Smooth muscle cell (in vitro differentiated cells): ENCODE results near the gene CDK5RAP3. TPM values are rescaled to one million over a fixed set of nuclear protein-coding genes. Genes with fewer than 3 reads are reported as not detected.
A peak's percentile ranks its signal among the peaks of the same experiment; 100 is the strongest.

Experiments
- DNase-seq: peaks from one replicate; lab custom pipeline; 2025; ENCODE audit not compliant: unreplicated experiment; lab: John Stamatoyannopoulos, UW
- H2AFZ ChIP-seq: fragments of 200-600 bp; sonication (generic); 2 replicates; pipeline ENCODE4 v1.6.0; 2016; ENCODE audit warnings: antibody characterized with exemption, low read depth, mild to moderate bottlenecking
- H3F3A ChIP-seq: fragments of 200-600 bp; sonication (generic); 2 replicates; pipeline ENCODE4 v1.6.0; 2017; ENCODE audit warnings: antibody characterized with exemption, low read depth
- H3K27ac ChIP-seq: fragments of 200-600 bp; sonication (generic); 2 replicates; pipeline ENCODE4 v1.5.1; 2016; ENCODE audit warnings: low read depth, mild to moderate bottlenecking
- H3K27me3 ChIP-seq: fragments of 200-600 bp; sonication (generic); 2 replicates; pipeline ENCODE4 v1.6.1; 2016; ENCODE audit warnings: low read depth, mild to moderate bottlenecking
- H3K36me3 ChIP-seq: fragments of 200-600 bp; sonication (generic); 2 replicates; pipeline ENCODE4 v1.5.1; 2016; ENCODE audit warnings: low read depth
- H3K4me1 ChIP-seq: fragments of 200-600 bp; sonication (generic); 2 replicates; pipeline ENCODE4 v1.5.1; 2016; ENCODE audit warnings: low read depth
- H3K4me2 ChIP-seq: fragments of 200-600 bp; sonication (generic); 2 replicates; pipeline ENCODE4 v1.6.0; 2016; ENCODE audit warnings: mild to moderate bottlenecking
- H3K4me3 ChIP-seq: fragments of 200-600 bp; sonication (generic); 2 replicates; pipeline ENCODE4 v1.5.1; 2016; ENCODE audit warnings: mild to moderate bottlenecking
- H3K79me2 ChIP-seq: fragments of 200-600 bp; sonication (generic); 2 replicates; pipeline ENCODE4 v1.6.0; 2016; ENCODE audit warnings: low read depth, mild to moderate bottlenecking
- H3K9ac ChIP-seq: fragments of 200-600 bp; sonication (generic); 2 replicates; pipeline ENCODE4 v1.6.0; 2016; ENCODE audit warnings: low read depth
- H3K9me3 ChIP-seq: fragments of 200-600 bp; sonication (generic); replicated peaks from 2 replicates; pipeline ENCODE4 v1.5.1; 2016; ENCODE audit warnings: low read depth
- H4K20me1 ChIP-seq: fragments of 200-600 bp; sonication (generic); 2 replicates; pipeline ENCODE4 v1.6.0; 2016; ENCODE audit warnings: low read depth
- CTCF ChIP-seq: fragments of 200-600 bp; sonication (generic); IDR thresholded peaks from 2 replicates; pipeline ENCODE4 v1.5.1; 2017; ENCODE audit warnings: borderline replicate concordance, mild to moderate bottlenecking, antibody characterized with exemption; ENCODE audit not compliant: insufficient read depth, poor library complexity, severe bottlenecking
- WGBS: methylation state at CpG from one replicate; pipeline ENCODE4 v1.1.7; 2016; ENCODE audit warnings: low lambda C conversion rate; 5-methylcytosine and 5-hydroxymethylcytosine counted together
- polyA plus RNA-seq: library from polyadenylated mRNA; unstranded; fragments of >200 nt; fragmentation: Nextera tagmentation; extraction: Ambion mirVana; gene quantifications from 2 replicates; pipeline ENCODE4 v1.2.1, GENCODE V29; 2016
- total RNA-seq: library from RNA; depleted of rRNA; stranded (reverse); fragments of >200 nt; gene quantifications from 2 replicates; pipeline ENCODE4 v1.2.3, GENCODE V29; 2014

Gene CDK5RAP3
- total and polyA plus RNA-seq, 2 experiments from 2014 or later = 79.6 to 119 TPM

- H4K20me1 ChIP-seq = no peaks in the 10 kb centered on the region
- peak overlapping the region; percentile 55 for H3K4me3 ChIP-seq
- 50% methylated on average over 8 of the region's 8 CpGs for WGBS
- peaks cover 4% of the 10 kb centered on the region for H3F3A ChIP-seq
- TF ChIP-seq CTCF = no peak
- peaks cover 29% of the 10 kb centered on the region for H3K4me1 ChIP-seq
- H3K27ac ChIP-seq = peak overlapping the region; percentile 57
- no peaks in the 10 kb centered on the region for H3K36me3 ChIP-seq
- no peaks in the 10 kb centered on the region for H3K27me3 ChIP-seq
- no peak overlapping the region for H3K9ac ChIP-seq
- no peak for DNase-seq
- no peak overlapping the region for H2AFZ ChIP-seq
- peak overlapping the region; percentile 96 for H3K4me2 ChIP-seq
- H3K9me3 ChIP-seq = no peaks in the 10 kb centered on the region
- no peaks in the 10 kb centered on the region for H3K79me2 ChIP-seq
Observed at GRCh38 chr17:48025904-48026501, 55.1 kb downstream of the CDK5RAP3 start.

GRCh38 chr17:48026502-48027321 lies 55.8 kb downstream of the CDK5RAP3 start:
- no peaks in the 10 kb centered on the region for H3K79me2 ChIP-seq
- H3K36me3 ChIP-seq = no peaks in the 10 kb centered on the region
- H3K27me3 ChIP-seq = no peaks in the 10 kb centered on the region
- H3K4me2 ChIP-seq = peak overlapping the region; percentile 96
- H2AFZ ChIP-seq = no peak overlapping the region
- WGBS = 18% methylated on average over 18 of the region's 18 CpGs
- peak overlapping the region; percentile 66 for H3K27ac ChIP-seq
- peaks cover 29% of the 10 kb centered on the region for H3K4me1 ChIP-seq
- peak; percentile 60 for DNase-seq
- no peaks in the 10 kb centered on the region for H4K20me1 ChIP-seq
- H3K4me3 ChIP-seq = no peak overlapping the region
- H3K9me3 ChIP-seq = no peaks in the 10 kb centered on the region
- peak overlapping the region; percentile 22 for H3K9ac ChIP-seq
- peaks cover 4% of the 10 kb centered on the region for H3F3A ChIP-seq
- peak; percentile 85 for TF ChIP-seq CTCF

GRCh38 chr17:48027322-48027981 lies 56.5 kb downstream of the CDK5RAP3 start:
- H3K27me3 ChIP-seq = no peaks in the 10 kb centered on the region
- H3K27ac ChIP-seq = peak overlapping the region; percentile 66
- TF ChIP-seq CTCF = no peak
- peak overlapping the region; percentile 49 for H3K4me2 ChIP-seq
- DNase-seq = no peak
- peaks cover 4% of the 10 kb centered on the region for H3F3A ChIP-seq
- H3K79me2 ChIP-seq = no peaks in the 10 kb centered on the region
- H3K4me1 ChIP-seq = peaks cover 29% of the 10 kb centered on the region
- H3K36me3 ChIP-seq = no peaks in the 10 kb centered on the region
- peak overlapping the region; percentile 22 for H3K9ac ChIP-seq
- WGBS = 93% methylated on average over 12 of the region's 12 CpGs
- no peak overlapping the region for H2AFZ ChIP-seq
- no peaks in the 10 kb centered on the region for H3K9me3 ChIP-seq
- H4K20me1 ChIP-seq = no peaks in the 10 kb centered on the region
- H3K4me3 ChIP-seq = no peak overlapping the region
